DMS79 treated with DMSO at 0.1 percent for 48 hours (cell line): ENCODE results near the gene RPS19BP1.

Experiments
- DNase-seq: peaks from one replicate; lab custom pipeline; 2025; lab: John Stamatoyannopoulos, UW

The RPS19BP1 gene

GRCh38 chr22:39559456-39560105, 27.0 kb upstream of the RPS19BP1 start:
- no peak for DNase-seq

GRCh38 chr22:39558950-39559349, 26.4 kb upstream of the RPS19BP1 start:
- DNase-seq, result no peak

- no peak for DNase-seq
Measured at GRCh38 chr22:39558254-39558727, 25.7 kb upstream of the RPS19BP1 start.

- DNase-seq, result peak; percentile 19
Measured at GRCh38 chr22:39556970-39557841, 24.7 kb upstream of the RPS19BP1 start.

- DNase-seq, result no peak
Measured at GRCh38 chr22:39554151-39554550, 21.6 kb upstream of the RPS19BP1 start.

- no peak for DNase-seq
Measured at GRCh38 chr22:39553429-39553828, 20.9 kb upstream of the RPS19BP1 start.

- no peak for DNase-seq
Measured at GRCh38 chr22:39547587-39547947, 15.0 kb upstream of the RPS19BP1 start.

- peak; percentile 24 for DNase-seq
Measured at GRCh38 chr22:39546889-39547586, 14.5 kb upstream of the RPS19BP1 start.

- no peak for DNase-seq
Measured at GRCh38 chr22:39545386-39546365, 13.1 kb upstream of the RPS19BP1 start.

GRCh38 chr22:39543095-39543494, 10.5 kb upstream of the RPS19BP1 start:
- DNase-seq, result no peak

GRCh38 chr22:39537975-39538374, 5.4 kb upstream of the RPS19BP1 start:
- DNase-seq, result no peak

- no peak for DNase-seq
Measured at GRCh38 chr22:39536711-39537110, 4.2 kb upstream of the RPS19BP1 start.

GRCh38 chr22:39535831-39536449, 3.4 kb upstream of the RPS19BP1 start:
- no peak for DNase-seq

- no peak for DNase-seq
Measured at GRCh38 chr22:39535357-39535725, 2.8 kb upstream of the RPS19BP1 start.

GRCh38 chr22:39534591-39535356, 2.2 kb upstream of the RPS19BP1 start:
- peak; percentile 29 for DNase-seq

- DNase-seq, result no peak
Measured at GRCh38 chr22:39534092-39534506, 1.6 kb upstream of the RPS19BP1 start.

- no peak for DNase-seq
Measured at GRCh38 chr22:39530692-39531331, 1.7 kb downstream of the RPS19BP1 start.

GRCh38 chr22:39530116-39530515, 2.4 kb downstream of the RPS19BP1 start:
- DNase-seq, result no peak

GRCh38 chr22:39529487-39529851, 3.1 kb downstream of the RPS19BP1 start:
- DNase-seq, result no peak
